Measurements from ENCODE around the gene LRIG2.

The LRIG2 gene

DNA sequence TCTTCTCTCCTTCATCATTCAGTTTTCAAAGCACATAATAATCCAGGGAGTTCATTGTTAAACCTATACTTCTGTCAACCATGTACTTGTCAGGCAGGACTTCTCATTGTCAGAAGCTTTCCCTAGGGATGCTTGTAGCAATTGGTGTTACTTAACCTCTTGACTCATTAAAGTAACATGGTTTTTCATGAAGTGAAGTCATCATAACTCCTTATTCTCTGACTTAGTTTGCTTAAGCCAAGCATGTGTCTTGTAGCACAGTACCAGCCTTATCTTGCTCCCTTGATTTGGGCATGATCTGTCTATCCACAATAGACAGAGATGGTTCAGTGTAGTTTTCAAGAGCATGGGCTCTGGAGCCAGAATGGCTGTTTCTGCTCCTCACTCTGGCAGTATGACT, 45.3 kb downstream of the LRIG2 start:
- no peak for DNase-seq
- intact Hi-C loops (cut with DNase I): no loop called here

DNA sequence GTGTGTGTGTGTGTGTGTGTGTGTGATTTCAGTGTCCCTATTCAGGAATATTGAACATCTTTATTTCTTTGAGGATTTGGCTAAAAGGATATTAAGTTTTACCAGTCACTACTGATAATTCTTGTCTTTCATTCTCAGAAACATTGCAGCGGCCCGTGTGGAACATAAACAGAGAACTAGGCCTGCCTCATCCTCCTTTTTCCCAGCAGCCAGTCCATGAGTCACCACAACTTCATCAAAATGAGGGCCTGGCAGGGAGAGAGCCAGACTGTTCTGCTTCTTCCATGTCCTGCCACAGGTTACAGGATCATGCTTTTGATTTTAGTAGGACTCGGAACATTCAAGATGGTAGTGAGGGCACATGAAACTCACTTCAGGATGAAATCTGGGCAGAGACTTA, 50.7 kb downstream of the LRIG2 start:
- intact Hi-C loops (cut with DNase I): no loop called here
- DNase-seq: no peak

DNA sequence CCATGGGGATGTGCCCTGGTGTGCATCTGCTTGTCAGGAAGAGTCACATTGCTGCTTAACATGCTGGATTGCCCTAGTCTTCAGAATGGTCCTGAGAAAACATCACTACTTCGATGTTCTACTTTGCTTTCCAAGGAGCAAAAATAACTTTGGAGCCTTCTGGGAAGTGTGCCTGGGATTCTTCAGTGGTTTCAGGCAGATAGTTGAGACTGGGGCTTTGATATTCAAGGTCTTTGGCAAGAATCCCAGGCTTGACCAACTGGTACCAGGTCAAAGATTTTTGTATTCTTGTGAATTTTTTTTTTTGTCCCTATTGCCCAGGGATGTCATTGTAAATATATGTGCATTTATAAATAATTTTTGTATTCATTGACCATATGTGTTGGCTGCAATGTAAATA, 51.4 kb downstream of the LRIG2 start:
- no peak for DNase-seq
- intact Hi-C loops (cut with DNase I): no loop called here

DNA sequence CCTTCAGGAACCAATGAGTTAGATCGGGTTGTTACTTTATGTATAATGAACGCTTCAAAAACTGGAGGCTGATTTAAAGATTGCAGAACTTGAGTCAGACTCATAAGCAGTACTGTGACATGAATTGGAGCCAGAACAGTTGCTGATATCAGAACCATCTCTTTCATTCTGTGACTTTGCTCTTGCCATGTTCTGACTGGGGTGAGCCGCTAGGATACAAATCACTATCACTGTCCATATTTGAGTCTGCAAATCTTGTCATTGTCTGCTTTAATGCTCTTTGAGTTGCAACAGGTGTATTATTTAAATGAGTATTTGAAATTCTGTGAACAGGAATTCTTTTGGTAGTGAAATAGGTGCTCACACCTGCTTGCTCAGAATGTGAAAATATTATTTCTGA, 52.5 kb downstream of the LRIG2 start:
- no peak for DNase-seq
- intact Hi-C loops (cut with DNase I): no loop called here

DNA sequence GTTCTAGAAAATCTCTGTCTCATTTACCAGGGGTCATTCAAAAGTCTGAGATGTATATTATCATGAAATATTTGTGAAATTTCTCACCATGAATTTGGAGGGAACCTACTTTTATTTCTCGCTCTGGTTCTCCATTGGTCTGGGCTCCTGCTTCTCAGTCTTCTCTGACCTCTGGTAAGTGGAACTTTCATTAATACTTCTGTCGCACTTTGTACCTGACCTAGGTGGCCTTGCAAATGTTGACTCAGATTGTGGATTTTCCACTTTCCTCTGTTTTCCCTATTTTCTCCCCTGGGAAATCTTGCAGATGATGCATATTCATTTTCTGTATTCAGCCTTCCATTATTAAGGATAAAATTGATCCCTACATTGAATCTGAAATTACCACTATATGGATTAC, 53.2 kb downstream of the LRIG2 start:
- DNase-seq: no peak
- intact Hi-C loops (cut with DNase I): no loop called here

DNA sequence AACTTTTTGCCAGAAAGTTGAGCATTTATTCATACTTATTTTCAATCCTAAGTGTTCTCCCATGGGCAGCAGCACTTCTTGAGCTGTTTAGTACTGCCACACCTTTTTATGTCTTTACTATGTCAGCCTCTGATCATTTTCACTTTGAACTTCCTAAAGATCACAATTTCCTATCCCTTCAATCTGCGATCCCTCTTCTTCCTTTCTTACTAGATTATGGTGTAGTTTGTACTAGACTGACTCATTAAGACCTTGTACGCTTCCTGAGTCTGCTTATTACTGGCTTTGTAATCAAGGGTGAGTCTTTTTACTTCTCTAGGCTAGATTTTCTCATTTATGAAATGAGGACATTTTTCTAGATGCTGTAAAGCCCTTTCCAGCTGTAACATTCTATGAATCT, 55.1 kb downstream of the LRIG2 start:
- intact Hi-C loops (cut with DNase I): no loop called here
- DNase-seq: no peak

DNA sequence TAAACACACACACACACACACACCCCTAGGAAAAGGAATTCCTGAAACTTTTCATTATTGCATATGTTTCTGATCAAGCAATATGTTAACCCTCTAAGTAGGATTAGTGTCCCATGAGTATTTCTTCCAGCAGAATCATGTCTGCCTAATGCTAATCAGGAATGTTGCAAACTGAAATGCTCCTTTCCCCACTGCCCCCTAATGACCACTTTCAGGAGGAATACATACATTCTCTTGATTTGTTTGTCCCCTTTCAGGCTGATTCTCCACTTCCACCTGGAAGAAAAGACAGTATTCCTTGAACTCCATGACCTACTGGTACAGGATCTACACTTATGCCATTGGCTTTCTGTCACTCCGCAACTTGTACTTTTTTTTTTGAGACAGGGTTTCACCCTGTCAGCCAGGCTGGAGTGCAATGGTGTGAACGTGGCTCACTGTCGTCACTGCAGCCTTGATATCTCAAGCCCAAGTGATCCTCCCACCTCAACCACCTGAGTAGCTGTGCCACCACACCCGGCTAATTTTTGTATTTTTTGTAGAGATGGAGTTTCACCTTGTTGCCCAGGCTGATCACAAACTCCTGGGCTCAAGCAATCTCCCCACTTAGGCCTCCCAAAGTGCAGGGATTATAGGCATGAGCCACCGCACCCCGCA, 56.7 kb downstream of the LRIG2 start:
- no peak for DNase-seq
- intact Hi-C loops (cut with DNase I): no loop called here

DNA sequence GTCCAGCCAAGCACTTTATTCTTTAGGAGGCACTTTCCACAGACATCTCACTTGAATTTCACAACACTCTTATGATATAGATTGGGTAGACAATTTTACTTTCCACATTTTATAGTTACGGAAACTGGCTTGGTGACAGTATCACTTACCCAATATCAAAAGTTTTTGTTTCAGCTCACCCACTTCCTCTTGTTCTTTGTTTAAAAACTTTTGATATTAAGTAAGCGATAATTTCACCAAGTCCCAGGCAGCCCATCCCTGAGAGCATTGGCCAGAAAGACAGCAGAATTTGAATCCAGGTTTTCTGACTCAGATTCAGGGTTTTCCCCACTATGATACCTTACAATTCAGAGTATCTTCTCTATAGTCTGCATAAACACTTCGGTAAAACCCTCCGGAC, 60.0 kb downstream of the LRIG2 start:
- intact Hi-C loops (cut with DNase I): no loop called here

DNA sequence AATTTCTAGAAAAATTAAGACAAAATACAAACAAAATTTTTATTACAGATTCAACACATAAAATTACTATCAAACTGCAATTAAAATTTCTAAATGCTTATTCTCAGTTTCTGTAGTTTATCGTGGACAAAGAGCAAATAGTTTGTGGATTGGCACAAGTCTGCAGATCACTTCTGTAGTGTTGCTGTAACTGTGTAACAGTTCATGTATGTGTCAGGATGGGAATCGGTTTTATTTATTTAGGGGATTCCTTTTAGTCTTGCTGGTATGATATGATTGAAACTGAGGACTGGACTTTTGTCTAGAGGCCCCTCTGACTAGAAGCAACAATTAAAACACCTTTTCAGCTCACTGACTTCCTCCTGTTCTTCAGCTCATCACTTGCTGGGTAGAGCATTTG, 60.8 kb downstream of the LRIG2 start:
- intact Hi-C loops (cut with DNase I): no loop called here
- no peak for DNase-seq

More for the DNA sequence above, 60.0 kb downstream of the LRIG2 start:
- DNase-seq: no peak

DNA sequence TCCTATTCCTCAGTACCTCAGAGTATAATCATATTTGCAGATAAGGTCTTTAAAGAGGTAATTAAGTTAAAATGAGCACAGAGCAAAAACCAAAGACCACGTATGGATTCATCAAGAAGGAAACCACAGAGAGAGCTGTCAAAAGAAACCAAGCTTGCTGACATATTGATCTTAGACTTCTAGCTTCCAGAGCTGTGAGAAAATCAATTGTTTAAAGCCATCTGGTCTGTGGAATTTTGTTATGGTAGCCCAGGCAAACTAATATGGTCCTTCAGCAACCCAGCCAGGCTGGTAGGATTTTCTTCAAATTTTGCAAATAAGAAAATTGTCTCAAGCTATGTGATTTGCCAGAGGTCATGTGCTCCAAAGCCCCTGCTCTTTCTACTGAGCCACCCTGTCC, 62.5 kb downstream of the LRIG2 start:
- intact Hi-C loops (cut with DNase I): no loop called here
- no peak for DNase-seq

DNA sequence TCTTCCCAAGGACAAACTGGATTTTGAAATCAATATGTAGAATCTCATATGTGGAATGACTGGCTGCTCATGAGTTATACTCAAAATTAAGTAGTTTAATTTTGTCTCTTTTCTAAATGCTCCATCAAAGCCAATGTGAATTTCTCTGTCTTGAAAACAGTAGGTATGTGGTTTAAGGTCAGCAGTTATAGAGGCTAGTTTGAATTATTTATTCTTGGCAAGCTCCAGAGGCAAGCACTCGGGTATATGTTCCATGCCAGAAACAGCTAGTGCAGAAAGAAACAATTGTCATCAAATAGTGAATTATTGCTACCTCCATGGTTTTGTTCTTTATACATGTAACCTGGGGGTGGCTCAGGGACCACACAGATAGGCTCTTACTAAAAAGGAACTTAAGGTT, 63.5 kb downstream of the LRIG2 start:
- no peak for DNase-seq
- intact Hi-C loops (cut with DNase I): no loop called here

DNA sequence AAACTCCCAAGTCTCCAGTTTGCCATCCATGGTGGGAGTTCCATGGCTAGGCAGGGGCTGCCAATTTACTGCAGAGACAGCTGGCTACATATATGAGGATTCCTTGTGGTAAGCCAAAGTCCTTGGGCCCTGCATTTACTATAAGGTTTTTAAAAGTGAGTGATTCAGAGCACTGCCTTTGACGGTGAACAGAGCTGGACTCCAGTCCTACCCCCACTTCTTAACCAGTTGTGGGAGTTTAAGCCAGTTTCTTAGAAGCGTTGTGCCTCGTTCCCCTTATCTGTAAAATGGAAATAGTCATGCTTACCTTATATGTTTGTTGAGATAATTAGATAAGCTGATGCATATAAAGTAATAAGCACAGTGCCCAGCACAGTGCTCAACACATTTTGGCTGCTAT, 64.6 kb downstream of the LRIG2 start:
- no peak for DNase-seq
- intact Hi-C loops (cut with DNase I): no loop called here

DNA sequence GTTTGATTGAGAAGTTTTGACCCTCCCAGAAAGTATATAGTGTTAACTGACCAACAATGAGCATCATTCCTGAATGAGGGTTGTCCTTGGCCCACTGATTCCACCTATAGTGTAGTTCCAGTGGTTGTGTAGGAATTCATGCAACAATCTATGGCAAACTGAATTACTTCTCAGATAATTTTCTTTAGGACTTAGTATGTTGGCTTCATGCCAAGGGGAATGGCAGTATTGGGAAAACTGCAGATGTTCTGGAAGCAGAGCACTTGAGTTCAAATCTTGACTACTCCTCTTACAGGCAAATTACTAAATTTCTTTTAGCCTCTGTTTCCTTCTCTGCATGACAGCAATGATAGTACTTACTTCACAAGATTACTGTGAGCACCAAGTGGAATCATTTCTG, 65.8 kb downstream of the LRIG2 start:
- intact Hi-C loops (cut with DNase I): no loop called here
- no peak for DNase-seq

DNA sequence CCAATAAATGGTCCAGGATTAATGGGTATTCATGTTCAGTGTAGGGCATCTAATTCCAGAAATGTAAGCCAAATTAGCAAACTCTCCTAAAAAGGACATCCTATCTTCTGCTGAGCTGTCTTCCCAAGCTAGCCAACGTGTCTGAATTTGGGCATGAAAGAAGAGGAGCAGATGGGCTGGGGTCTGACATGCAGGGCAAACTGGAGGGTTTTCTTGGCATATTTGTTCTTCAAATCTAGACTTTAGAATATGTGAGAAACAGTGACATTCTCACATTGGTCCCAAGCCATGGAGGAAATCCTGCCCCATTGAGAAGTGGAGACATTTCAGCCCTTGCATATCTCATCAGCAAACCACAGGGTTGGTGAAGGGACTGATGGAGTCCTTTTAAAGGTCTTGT, 67.2 kb downstream of the LRIG2 start:
- DNase-seq: no peak
- intact Hi-C loops (cut with DNase I): loop anchor here (2.0 to 10.0 kb wide), 2 partner anchors 315 to 539 kb away; no protein-coding TSS in a partner anchor

DNA sequence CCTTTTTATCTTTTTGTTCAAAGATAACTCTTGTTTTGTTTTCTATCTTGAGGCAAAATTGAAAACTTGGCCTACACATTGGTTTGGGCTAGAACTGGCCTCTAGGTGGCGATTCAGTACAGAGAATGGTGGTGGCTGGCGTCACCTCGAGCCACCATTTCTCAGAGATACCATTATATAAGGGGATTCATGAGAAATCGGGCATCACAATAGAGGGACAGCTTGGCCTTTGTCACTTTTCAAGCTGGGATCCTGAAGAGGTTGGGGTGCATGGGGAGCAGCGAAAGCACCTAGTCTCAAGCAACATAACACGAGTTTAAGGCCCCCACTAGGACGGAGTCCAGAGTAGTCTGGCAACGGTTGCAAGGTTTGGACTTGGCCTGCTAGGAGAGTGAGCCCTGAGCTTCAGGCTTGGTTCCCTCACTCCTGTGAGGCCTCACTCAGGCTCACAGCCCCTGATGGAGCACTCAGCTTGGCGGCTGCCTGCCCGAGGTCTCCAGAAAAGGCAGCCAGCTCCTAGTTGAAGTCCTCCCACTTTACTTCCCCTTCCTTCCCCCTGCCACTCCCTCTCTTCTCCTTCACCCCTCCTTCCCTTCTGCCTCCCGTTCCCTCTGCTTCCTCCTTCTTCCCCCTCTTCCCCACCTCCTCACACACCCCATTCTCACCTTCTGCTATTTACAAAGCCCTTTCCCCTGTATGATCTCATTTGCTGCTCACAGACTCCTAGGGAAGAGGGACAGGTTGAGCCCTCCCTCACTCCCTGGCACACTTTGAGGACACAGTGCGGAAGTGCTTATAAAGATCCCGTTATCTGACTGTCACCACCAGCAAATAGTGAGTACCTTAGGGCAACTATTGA, 67.8 kb downstream of the LRIG2 start:
- DNase-seq: peak; percentile 13 to 91 (median 62)
- intact Hi-C loops (cut with DNase I): loop anchor here (2.0 to 10.0 kb wide), 2 partner anchors 314 to 538 kb away; no protein-coding TSS in a partner anchor

DNA sequence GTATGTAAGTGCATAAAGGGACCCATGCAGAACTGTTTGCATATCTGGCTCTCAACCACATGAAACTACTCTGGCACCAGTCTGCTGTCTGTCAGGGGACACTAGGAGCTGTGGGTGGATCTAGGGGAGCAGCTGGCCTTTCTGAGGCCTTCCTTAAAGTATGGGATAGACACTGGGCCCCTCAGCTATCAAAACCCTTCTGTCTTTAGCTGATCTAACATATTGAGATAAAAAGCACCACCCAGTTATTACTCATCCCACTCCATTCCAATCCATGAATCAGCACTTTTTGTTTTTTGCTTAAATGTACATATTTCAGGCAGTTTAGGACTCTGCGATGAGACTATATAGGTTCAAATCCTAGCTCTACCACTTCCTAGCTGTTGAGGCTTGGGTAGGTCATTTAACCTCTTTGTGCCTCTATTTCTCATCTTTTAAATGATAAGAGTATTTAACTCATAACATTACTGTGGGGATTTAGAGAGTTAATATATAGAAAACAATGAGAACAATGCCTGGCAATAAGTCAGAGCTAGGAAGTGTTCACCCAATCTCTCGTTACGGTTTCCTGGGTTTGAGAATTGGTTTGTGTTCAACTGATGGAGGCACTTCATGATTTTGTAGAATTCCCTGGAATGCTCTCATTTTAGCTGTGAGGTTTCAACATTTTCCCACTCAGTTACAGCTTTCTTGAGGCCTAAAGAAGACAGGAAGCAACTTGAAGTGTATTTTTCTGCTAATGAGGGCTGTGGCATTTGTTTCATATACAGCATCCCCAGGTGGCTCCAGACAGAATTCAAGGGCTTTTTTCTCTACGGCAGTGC, 68.9 kb downstream of the LRIG2 start:
- intact Hi-C loops (cut with DNase I): loop anchor here (2.0 to 10.0 kb wide), 2 partner anchors 313 to 537 kb away; no protein-coding TSS in a partner anchor

DNA sequence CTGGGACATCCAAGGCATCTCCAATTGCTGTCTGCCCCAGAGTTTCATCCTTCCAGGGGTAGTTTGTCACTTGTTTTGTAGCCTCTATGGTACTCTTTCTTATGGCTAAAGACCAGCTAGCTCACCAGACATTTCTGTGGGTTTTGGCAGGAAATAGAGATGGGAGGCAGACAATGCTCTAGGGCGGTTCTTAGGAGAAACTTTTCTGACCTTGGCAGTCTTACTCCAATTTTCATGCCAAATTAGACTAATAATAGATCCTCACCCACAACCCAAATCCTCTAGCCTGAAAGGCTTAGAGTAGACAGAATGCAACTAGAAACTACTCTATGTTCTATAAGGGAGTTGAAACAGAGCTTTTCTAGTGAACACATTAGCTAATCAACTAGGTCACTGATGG, 69.8 kb downstream of the LRIG2 start:
- DNase-seq: no peak
- intact Hi-C loops (cut with DNase I): loop anchor here (10.0 kb wide), 1 partner anchor 312 kb away; no protein-coding TSS in a partner anchor

More for the DNA sequence above, 68.9 kb downstream of the LRIG2 start:
- DNase-seq: no peak

DNA sequence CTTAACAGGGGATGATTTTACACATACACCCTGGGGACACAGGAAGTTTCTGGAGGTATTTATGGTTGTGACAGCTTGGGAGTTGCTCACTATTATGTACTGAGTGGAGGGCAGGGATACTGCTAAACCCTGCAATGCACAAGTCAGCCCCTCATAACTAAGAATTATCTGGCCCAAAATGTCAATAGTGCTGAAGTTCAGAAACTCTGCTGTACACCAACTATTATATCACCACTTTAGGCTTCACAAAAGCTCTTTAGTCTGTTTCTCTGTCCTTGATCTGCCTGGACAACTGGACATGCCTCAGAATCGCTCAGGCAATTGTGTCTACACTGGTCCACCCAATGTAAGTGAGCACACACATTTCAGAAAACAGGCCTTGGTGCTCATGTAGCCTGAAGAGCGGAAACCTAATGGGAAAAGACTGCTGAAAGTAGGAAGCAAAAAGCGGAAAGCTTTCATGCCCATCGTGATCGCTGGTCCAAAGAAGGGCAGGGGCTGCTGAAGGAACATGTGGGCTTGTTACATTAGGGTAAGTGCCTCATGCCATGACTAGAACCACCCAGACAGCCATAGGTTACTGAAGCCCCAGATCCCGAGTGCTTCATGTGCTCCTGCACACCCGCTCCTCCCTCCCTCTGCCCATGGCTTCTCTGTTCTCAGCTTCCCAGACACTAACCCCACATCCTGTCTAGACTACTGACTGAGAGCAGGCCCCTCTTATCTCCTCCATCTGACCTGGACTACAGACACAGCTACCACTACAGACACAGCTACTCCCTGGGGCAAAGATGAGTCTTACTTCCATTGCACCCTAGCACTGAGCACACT, 73.5 kb downstream of the LRIG2 start:
- DNase-seq: no peak
- intact Hi-C loops (cut with DNase I): loop anchor here (10.0 kb wide), 1 partner anchor 308 kb away; no protein-coding TSS in a partner anchor

DNA sequence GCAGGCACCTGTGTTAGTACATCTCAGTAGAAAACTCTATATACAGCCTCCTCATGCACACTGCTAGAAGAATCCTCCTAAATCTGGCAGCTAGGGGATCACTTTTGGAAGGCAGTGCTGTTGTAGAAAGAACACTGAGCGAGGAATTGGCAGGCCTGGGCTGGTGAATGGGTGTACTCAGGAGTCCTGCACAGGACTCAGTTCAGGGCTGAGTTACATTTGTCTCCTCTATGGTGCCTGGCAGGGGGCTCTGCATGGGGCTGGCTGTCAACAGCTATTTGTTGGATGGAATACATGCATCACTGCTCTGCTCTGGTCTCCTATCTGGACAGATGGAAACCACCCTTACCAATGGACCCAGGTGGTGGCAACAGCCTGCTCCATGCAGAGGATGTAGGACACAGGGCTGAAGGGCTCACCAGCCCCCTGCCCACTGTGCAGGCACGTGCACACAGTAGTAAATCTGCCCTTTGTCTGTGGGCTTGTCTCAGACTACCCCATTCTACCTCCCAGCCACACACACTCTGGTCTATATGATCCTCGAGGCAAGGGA, 74.2 kb downstream of the LRIG2 start:
- intact Hi-C loops (cut with DNase I): loop anchor here (10.0 kb wide), 1 partner anchor 308 kb away; no protein-coding TSS in a partner anchor
- DNase-seq: no peak

DNA sequence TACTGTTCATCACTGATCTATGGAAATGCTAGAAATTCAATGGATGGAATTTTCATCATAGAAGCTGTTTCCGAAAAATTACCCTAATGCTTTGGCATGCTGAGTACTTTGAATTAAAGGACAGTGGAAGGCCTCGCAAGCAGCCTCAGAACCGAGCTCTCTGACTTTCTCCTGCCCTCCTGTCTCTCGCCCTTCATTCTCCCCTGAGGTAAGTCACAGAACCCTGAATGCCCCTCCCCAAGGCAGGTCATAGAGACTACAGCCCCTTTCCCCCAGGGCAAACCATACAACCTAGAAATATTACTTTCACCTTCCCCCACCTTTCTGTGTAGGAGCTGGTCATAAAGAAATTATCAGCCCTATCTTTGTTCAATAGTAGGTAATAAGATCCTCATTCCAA, 74.8 kb downstream of the LRIG2 start:
- intact Hi-C loops (cut with DNase I): loop anchor here (10.0 kb wide), 1 partner anchor 307 kb away; no protein-coding TSS in a partner anchor
- DNase-seq: no peak
